Upper lobe of left lung (tissue), 4 donors: ENCODE measurements around the gene CREBL2.

Source experiments
- CTCF ChIP-seq, 6 experiments: fragments of 450-650 bp in 4 of 6; fragments of 200-600 bp in 2 of 6; sonication (generic) in 2 of 6; IDR thresholded peaks; one replicate each; pipeline ENCODE4 v1.5.1; 2016 to 2019; ENCODE audit warnings: antibody characterized with exemption in 6 of 6
- POLR2A ChIP-seq, 4 donors: fragments of 450-650 bp; IDR thresholded peaks; one replicate each; pipeline ENCODE4 v1.5.1; 2016 to 2017; ENCODE audit warnings: antibody characterized with exemption in 4 of 4, mild to moderate bottlenecking in 2 of 4
- POLR2AphosphoS5 ChIP-seq, 2 donors: sonication (generic); formaldehyde crosslinking; IDR thresholded peaks; one replicate each; pipeline ENCODE4 v1.5.1; 2017; ENCODE audit warnings: antibody characterized with exemption in 2 of 2

GRCh38 chr12:12590961-12591360 lies 20.7 kb upstream of the CREBL2 start:
- TF ChIP-seq CTCF (IDR thresholded peaks at IDR 0.05) (no peak), POLR2AphosphoS5 (IDR thresholded peaks at IDR 0.05) (no peak), POLR2A (IDR thresholded peaks at IDR 0.05) (no peak)
